Heart left ventricle (tissue), 13 donors: ENCODE results near the gene SEMA3F.

Source experiments
- POLR2A ChIP-seq, 2 donors: fragments of 450-650 bp; IDR thresholded peaks; one replicate each; pipeline ENCODE4 v1.6.1; 2017; ENCODE audit warnings: antibody characterized with exemption in 2 of 2, mild to moderate bottlenecking in 2 of 2, moderate library complexity in 2 of 2
- TF ChIP-seq, protein P1 (sequence below), 12 donors: fragments of 200-600 bp; sonication (generic) in 4 of 12; IDR thresholded peaks; one replicate each; pipeline versions ENCODE4 v1.5.0 to v1.8.0; 2018 to 2022; ENCODE audit warnings: antibody characterized with exemption in 12 of 12, mild to moderate bottlenecking in 5 of 12
- donor health status: ischemic (EF 13 %, LVEDD 7.1; RV severe dilation, severe dysfunction).
- donor health status: DM: no; HTN: yes; CAD: no.
- donor health status: DM: no; HTN: no; CAD: no.
- donor health status: ischemic (EF 25% LVEDD 6.9; RV normal size, moderate dysfunction).
- donor health status: ischemic (EF 25% LVEDD 5.7; RV mildly dilated, moderate dysfunction).
- donor health status: ischemic (EF 35%, LVEDD 5.7; RV mildly dilated, moderate dysfunction).
- donor health status: nonischemic (EF 11% LVEDD 7.7; RV severe dilation, severe dysfunction).
- donor health status: DM: yes; HTN: yes; CAD: no.
- donor health status: PGD.
- donor health status: ischemic (EF 29% LVEDD 5.4; RV normal size, mild dysfunction).
- donor health status: nonischemic (EF 23%, LVEDD 6.1; RV moderate dilation, normal function).

DNA sequence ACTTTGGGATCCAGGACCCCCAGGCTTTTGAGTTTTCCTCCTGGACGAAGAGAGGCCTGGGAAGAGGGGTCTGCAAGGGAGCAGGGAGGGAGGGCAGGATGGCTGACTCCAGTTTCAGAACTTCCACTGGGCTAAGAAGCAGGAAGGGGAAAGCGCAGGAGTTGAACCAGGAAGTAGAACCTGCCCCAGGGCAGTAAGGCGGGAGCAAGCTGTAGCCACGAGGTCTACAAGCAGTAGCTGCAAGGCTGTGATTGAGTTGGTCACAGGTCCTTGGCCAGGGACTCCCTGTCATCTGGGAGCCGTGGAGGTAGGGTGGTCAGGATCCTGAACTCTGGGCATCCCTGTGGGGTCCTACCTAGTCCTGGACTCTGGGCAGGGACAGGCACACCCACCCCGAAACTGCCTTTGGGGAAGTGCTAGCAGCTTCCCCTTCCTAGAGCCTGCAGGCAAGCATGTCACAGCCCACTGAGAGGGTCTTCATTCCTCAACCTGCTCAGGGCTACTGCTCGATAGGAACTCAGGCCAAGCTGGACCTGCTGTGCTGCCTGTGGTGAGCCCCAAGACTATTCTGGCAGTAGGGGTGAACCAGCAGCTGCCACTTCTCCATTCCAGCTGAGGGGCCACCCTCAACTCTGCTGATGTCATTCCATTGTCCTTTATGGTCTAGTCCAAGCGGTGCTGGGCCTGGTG, 75.1 kb downstream of the SEMA3F start:
- TF ChIP-seq, protein P1, sequence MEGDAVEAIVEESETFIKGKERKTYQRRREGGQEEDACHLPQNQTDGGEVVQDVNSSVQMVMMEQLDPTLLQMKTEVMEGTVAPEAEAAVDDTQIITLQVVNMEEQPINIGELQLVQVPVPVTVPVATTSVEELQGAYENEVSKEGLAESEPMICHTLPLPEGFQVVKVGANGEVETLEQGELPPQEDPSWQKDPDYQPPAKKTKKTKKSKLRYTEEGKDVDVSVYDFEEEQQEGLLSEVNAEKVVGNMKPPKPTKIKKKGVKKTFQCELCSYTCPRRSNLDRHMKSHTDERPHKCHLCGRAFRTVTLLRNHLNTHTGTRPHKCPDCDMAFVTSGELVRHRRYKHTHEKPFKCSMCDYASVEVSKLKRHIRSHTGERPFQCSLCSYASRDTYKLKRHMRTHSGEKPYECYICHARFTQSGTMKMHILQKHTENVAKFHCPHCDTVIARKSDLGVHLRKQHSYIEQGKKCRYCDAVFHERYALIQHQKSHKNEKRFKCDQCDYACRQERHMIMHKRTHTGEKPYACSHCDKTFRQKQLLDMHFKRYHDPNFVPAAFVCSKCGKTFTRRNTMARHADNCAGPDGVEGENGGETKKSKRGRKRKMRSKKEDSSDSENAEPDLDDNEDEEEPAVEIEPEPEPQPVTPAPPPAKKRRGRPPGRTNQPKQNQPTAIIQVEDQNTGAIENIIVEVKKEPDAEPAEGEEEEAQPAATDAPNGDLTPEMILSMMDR (IDR thresholded peaks at IDR 0.05) = no peak
- no peak for TF ChIP-seq POLR2A (IDR thresholded peaks at IDR 0.05)
